GM12872 (cell line): ENCODE data around the gene EMSY.

ENCODE experiments used
- CTCF ChIP-seq: IDR thresholded peaks from 3 replicates; pipeline ENCODE4 v1.5.1; 2011; ENCODE audit warnings: low read depth, mild to moderate bottlenecking, low read length, moderate library complexity; ENCODE audit not compliant: insufficient read depth

The EMSY gene

GRCh38 chr11:76444384-76445120 lies at the start of gene EMSY:
EMSY (plus strand) TSS chr11:76445018; CDS start chr11:76446939, 1,921 bp downstream.
- no peak for TF ChIP-seq CTCF

- no peak for TF ChIP-seq CTCF
Measured at GRCh38 chr11:76395296-76395695, 49.5 kb upstream of the EMSY start.

GRCh38 chr11:76397383-76397782 lies 47.4 kb upstream of the EMSY start:
- no peak for TF ChIP-seq CTCF

GRCh38 chr11:76400967-76401366 lies 43.9 kb upstream of the EMSY start:
- no peak for TF ChIP-seq CTCF

GRCh38 chr11:76406359-76406758 lies 38.5 kb upstream of the EMSY start:
- TF ChIP-seq CTCF = no peak

- TF ChIP-seq CTCF = no peak
Measured at GRCh38 chr11:76408171-76408965, 36.5 kb upstream of the EMSY start.

- TF ChIP-seq CTCF = no peak
Measured at GRCh38 chr11:76410851-76411357, 33.9 kb upstream of the EMSY start.
